ENCODE data around the gene MSN. TPM values are rescaled to one million over a fixed set of nuclear protein-coding genes. Genes with fewer than 3 reads are reported as not detected.
"Not testable (repeated sequence)": the region's sequence is repeated elsewhere in the genome, so short reads cannot be mapped to it uniquely, and the experiment has no call there.

MSN gene
- 57.9 TPM for total RNA-seq

- no peaks in the 10 kb centered on the region for H3K36me3 ChIP-seq (ENCODE audit: control insufficient read depth in 3 of 3, insufficient read depth in 3 of 3, low read length in 3 of 3)
- H3K4me1 ChIP-seq (ENCODE audit: control insufficient read depth in 3 of 3, insufficient read depth in 3 of 3, low read length in 3 of 3), result peaks cover 8 to 26% (median 10%) of the 10 kb centered on the region in 3 donors
- H3K9ac ChIP-seq (ENCODE audit: low read depth in 1 of 3, low read length in 3 of 3), result peak within 1 kb of the TSS; percentile 89 to 90 (median 89)
- peak within 1 kb of the TSS; percentile 93 for H3K27ac ChIP-seq (ENCODE audit: low read depth, low read length)
- peak within 1 kb of the TSS; percentile 86 to 89 (median 86) for H3K4me3 ChIP-seq (ENCODE audit: low read length in 3 of 3)
- H3K9me3 ChIP-seq (ENCODE audit: control insufficient read depth in 3 of 3, low read length in 3 of 3), result no peaks in the 10 kb centered on the region
- no peaks in the 10 kb centered on the region for H3K27me3 ChIP-seq (ENCODE audit: control insufficient read depth in 3 of 3, insufficient read depth in 3 of 3, low read length in 3 of 3)
Measured at GRCh38 chrX:65667503-65668376, at the start of gene MSN. MSN (plus strand) TSS chrX:65667654; CDS start chrX:65667842, 188 bp downstream.

- H3K4me1 ChIP-seq (ENCODE audit: control insufficient read depth in 3 of 3, insufficient read depth in 3 of 3, low read length in 3 of 3); H3K9me3 ChIP-seq (ENCODE audit: control insufficient read depth in 3 of 3, low read length in 3 of 3); H3K4me3 ChIP-seq (ENCODE audit: low read length in 3 of 3); H3K27me3 ChIP-seq (ENCODE audit: control insufficient read depth in 3 of 3, insufficient read depth in 3 of 3, low read length in 3 of 3); H3K9ac ChIP-seq (ENCODE audit: low read depth in 1 of 3, low read length in 3 of 3); H3K27ac ChIP-seq (ENCODE audit: low read depth, low read length); H3K36me3 ChIP-seq (ENCODE audit: control insufficient read depth in 3 of 3, insufficient read depth in 3 of 3, low read length in 3 of 3): not testable (repeated sequence)
Measured at GRCh38 chrX:65620096-65620705, 47.3 kb upstream of the MSN start.

- Histone ChIP-seq H3K4me1 (ENCODE audit: control insufficient read depth in 3 of 3, insufficient read depth in 3 of 3, low read length in 3 of 3) (peaks cover 3 to 7% (median 5%) of the 10 kb centered on the region in 3 donors), H3K36me3 (ENCODE audit: control insufficient read depth in 3 of 3, insufficient read depth in 3 of 3, low read length in 3 of 3) (no peaks in the 10 kb centered on the region), H3K9me3 (ENCODE audit: control insufficient read depth in 3 of 3, low read length in 3 of 3) (no peaks in the 10 kb centered on the region), H3K27ac (ENCODE audit: low read depth, low read length) (no peak overlapping the region), H3K27me3 (ENCODE audit: control insufficient read depth in 3 of 3, insufficient read depth in 3 of 3, low read length in 3 of 3) (no peaks in the 10 kb centered on the region), H3K9ac (ENCODE audit: low read depth in 1 of 3, low read length in 3 of 3) (no peak overlapping the region), H3K4me3 (ENCODE audit: low read length in 3 of 3) (no peak overlapping the region)
Measured at GRCh38 chrX:65630771-65631170, 36.7 kb upstream of the MSN start.

DNA sequence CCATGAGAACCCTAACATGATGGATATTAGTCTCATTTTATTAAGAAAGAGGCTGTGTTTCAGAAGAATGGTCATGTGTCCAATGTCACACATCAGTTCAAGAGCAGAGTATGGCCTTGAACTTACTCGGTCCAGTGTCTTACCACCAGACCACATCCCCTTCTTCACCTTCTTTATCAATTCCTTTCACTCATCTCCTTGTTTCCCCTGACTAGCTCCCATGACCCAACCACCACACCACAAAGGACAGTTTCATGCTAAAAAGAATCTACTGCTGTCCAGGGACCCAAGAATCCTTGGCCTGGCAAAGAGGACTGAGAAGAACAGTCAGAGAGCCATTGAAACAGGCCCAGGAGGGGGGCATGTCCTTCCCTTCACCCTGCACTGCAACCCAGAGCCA lies 33.6 kb upstream of the MSN start:
- H3K9ac ChIP-seq (ENCODE audit: low read depth in 1 of 3, low read length in 3 of 3), result no peak overlapping the region
- no peaks in the 10 kb centered on the region for H3K36me3 ChIP-seq (ENCODE audit: control insufficient read depth in 3 of 3, insufficient read depth in 3 of 3, low read length in 3 of 3)
- no peak overlapping the region for H3K27ac ChIP-seq (ENCODE audit: low read depth, low read length)
- no peak overlapping the region for H3K4me3 ChIP-seq (ENCODE audit: low read length in 3 of 3)
- peaks cover 5 to 9% (median 8%) of the 10 kb centered on the region in 3 donors for H3K4me1 ChIP-seq (ENCODE audit: control insufficient read depth in 3 of 3, insufficient read depth in 3 of 3, low read length in 3 of 3)
- H3K27me3 ChIP-seq (ENCODE audit: control insufficient read depth in 3 of 3, insufficient read depth in 3 of 3, low read length in 3 of 3), result no peaks in the 10 kb centered on the region
- H3K9me3 ChIP-seq (ENCODE audit: control insufficient read depth in 3 of 3, low read length in 3 of 3), result no peaks in the 10 kb centered on the region

GRCh38 chrX:65634732-65635131 lies 32.7 kb upstream of the MSN start:
- Histone ChIP-seq H3K27ac (ENCODE audit: low read depth, low read length) (peak overlapping the region; percentile 73), H3K9me3 (ENCODE audit: control insufficient read depth in 3 of 3, low read length in 3 of 3) (no peaks in the 10 kb centered on the region), H3K4me1 (ENCODE audit: control insufficient read depth in 3 of 3, insufficient read depth in 3 of 3, low read length in 3 of 3) (peaks cover 5 to 9% (median 8%) of the 10 kb centered on the region in 3 donors), H3K36me3 (ENCODE audit: control insufficient read depth in 3 of 3, insufficient read depth in 3 of 3, low read length in 3 of 3) (no peaks in the 10 kb centered on the region), H3K9ac (ENCODE audit: low read depth in 1 of 3, low read length in 3 of 3) (no peak overlapping the region), H3K4me3 (ENCODE audit: low read length in 3 of 3) (no peak overlapping the region), H3K27me3 (ENCODE audit: control insufficient read depth in 3 of 3, insufficient read depth in 3 of 3, low read length in 3 of 3) (no peaks in the 10 kb centered on the region)

DNA sequence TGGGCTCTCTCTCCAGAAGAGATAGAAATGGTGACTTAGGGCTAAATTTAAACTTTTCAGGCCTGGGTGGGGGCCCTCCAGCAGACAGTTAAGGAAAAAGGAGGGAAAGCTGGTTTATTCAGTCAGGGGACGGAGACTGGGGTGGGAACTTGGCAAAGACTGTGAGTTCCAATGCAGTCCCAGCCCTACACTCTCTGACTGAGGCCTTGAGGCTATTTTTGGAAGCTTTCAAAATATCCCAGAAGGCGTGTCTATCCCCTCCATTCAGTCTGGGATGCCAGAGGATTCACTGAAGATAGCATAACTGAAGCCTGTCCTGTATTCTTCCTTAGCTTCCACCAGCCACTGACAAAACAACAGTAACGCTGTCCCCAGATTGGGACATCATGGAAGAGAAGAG lies 32.1 kb upstream of the MSN start:
- Histone ChIP-seq H3K4me1 (ENCODE audit: control insufficient read depth in 3 of 3, insufficient read depth in 3 of 3, low read length in 3 of 3) (peaks cover 5 to 9% (median 8%) of the 10 kb centered on the region in 3 donors), H3K4me3 (ENCODE audit: low read length in 3 of 3) (peak overlapping the region in 1 of 3 donors; percentile 3), H3K9me3 (ENCODE audit: control insufficient read depth in 3 of 3, low read length in 3 of 3) (no peaks in the 10 kb centered on the region), H3K27ac (ENCODE audit: low read depth, low read length) (peak overlapping the region; percentile 73), H3K36me3 (ENCODE audit: control insufficient read depth in 3 of 3, insufficient read depth in 3 of 3, low read length in 3 of 3) (no peaks in the 10 kb centered on the region), H3K27me3 (ENCODE audit: control insufficient read depth in 3 of 3, insufficient read depth in 3 of 3, low read length in 3 of 3) (no peaks in the 10 kb centered on the region), H3K9ac (ENCODE audit: low read depth in 1 of 3, low read length in 3 of 3) (peak overlapping the region in 2 of 3 donors; percentile 40 to 57)

GRCh38 chrX:65635822-65636221 lies 31.6 kb upstream of the MSN start:
- Histone ChIP-seq H3K4me1 (ENCODE audit: control insufficient read depth in 3 of 3, insufficient read depth in 3 of 3, low read length in 3 of 3) (peaks cover 5 to 9% (median 8%) of the 10 kb centered on the region in 3 donors), H3K9me3 (ENCODE audit: control insufficient read depth in 3 of 3, low read length in 3 of 3) (no peaks in the 10 kb centered on the region), H3K4me3 (ENCODE audit: low read length in 3 of 3) (peak overlapping the region in 1 of 3 donors; percentile 3), H3K9ac (ENCODE audit: low read depth in 1 of 3, low read length in 3 of 3) (peak overlapping the region in 2 of 3 donors; percentile 16 to 57), H3K36me3 (ENCODE audit: control insufficient read depth in 3 of 3, insufficient read depth in 3 of 3, low read length in 3 of 3) (no peaks in the 10 kb centered on the region), H3K27me3 (ENCODE audit: control insufficient read depth in 3 of 3, insufficient read depth in 3 of 3, low read length in 3 of 3) (no peaks in the 10 kb centered on the region), H3K27ac (ENCODE audit: low read depth, low read length) (peak overlapping the region; percentile 73)

DNA sequence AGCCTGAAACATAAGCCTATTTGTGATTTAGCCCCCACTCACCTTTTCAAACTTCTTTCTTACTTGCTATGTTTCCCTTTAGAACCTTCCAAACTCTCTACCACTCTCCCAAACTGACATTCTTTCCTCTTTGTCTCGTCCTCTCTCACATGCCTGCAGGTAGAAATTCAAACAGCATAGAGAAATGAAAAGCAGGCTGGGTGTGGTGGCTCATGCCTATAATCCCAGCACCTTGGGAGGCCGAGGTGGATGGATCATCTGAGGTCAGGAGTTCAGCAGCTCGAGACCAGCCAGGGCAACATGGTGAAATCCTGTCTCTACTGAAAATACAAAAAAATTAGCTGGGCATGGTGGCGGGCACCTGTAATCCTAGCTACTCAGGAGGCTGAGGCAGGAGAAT lies 31.2 kb upstream of the MSN start:
- not testable (repeated sequence) for H3K4me3 ChIP-seq (ENCODE audit: low read length in 3 of 3); H3K9me3 ChIP-seq (ENCODE audit: control insufficient read depth in 3 of 3, low read length in 3 of 3); H3K4me1 ChIP-seq (ENCODE audit: control insufficient read depth in 3 of 3, insufficient read depth in 3 of 3, low read length in 3 of 3); H3K36me3 ChIP-seq (ENCODE audit: control insufficient read depth in 3 of 3, insufficient read depth in 3 of 3, low read length in 3 of 3); H3K27me3 ChIP-seq (ENCODE audit: control insufficient read depth in 3 of 3, insufficient read depth in 3 of 3, low read length in 3 of 3); H3K9ac ChIP-seq (ENCODE audit: low read depth in 1 of 3, low read length in 3 of 3)
- peak overlapping the region; percentile 73 for H3K27ac ChIP-seq (ENCODE audit: low read depth, low read length)

DNA sequence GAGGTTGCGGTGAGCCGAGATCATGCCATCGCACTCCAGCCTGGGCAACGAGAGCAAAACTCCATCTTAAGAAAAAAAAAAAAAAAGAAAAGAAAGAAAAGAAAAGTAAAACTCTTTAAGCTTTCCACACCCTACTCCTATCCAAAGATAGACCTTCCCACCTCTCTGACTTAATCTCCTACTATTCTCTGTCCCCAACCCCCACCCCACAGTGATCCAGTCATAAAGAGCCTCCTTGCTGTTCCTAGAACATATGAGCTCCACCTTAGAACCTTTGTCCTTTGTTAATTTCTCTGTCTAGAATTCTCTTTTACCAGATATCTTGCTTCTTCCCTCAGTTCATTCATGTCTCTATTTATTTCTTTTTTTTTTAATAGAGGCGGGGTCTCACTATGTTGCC lies 30.1 kb upstream of the MSN start:
- no peaks in the 10 kb centered on the region for H3K9me3 ChIP-seq (ENCODE audit: control insufficient read depth in 3 of 3, low read length in 3 of 3)
- H3K27ac ChIP-seq (ENCODE audit: low read depth, low read length), result no peak overlapping the region
- peaks cover 5 to 9% (median 8%) of the 10 kb centered on the region in 3 donors for H3K4me1 ChIP-seq (ENCODE audit: control insufficient read depth in 3 of 3, insufficient read depth in 3 of 3, low read length in 3 of 3)
- H3K27me3 ChIP-seq (ENCODE audit: control insufficient read depth in 3 of 3, insufficient read depth in 3 of 3, low read length in 3 of 3), result no peaks in the 10 kb centered on the region
- H3K36me3 ChIP-seq (ENCODE audit: control insufficient read depth in 3 of 3, insufficient read depth in 3 of 3, low read length in 3 of 3), result no peaks in the 10 kb centered on the region
- H3K4me3 ChIP-seq (ENCODE audit: low read length in 3 of 3), result no peak overlapping the region
- H3K9ac ChIP-seq (ENCODE audit: low read depth in 1 of 3, low read length in 3 of 3), result no peak overlapping the region

- Histone ChIP-seq H3K9me3 (ENCODE audit: control insufficient read depth in 3 of 3, low read length in 3 of 3) (no peaks in the 10 kb centered on the region), H3K27ac (ENCODE audit: low read depth, low read length) (no peak overlapping the region), H3K36me3 (ENCODE audit: control insufficient read depth in 3 of 3, insufficient read depth in 3 of 3, low read length in 3 of 3) (no peaks in the 10 kb centered on the region), H3K27me3 (ENCODE audit: control insufficient read depth in 3 of 3, insufficient read depth in 3 of 3, low read length in 3 of 3) (no peaks in the 10 kb centered on the region), H3K4me3 (ENCODE audit: low read length in 3 of 3) (no peak overlapping the region), H3K4me1 (ENCODE audit: control insufficient read depth in 3 of 3, insufficient read depth in 3 of 3, low read length in 3 of 3) (peaks cover 10 to 20% (median 12%) of the 10 kb centered on the region in 3 donors), H3K9ac (ENCODE audit: low read depth in 1 of 3, low read length in 3 of 3) (no peak overlapping the region)
Measured at GRCh38 chrX:65642914-65643491, 24.5 kb upstream of the MSN start.
